Thyroid gland (tissue), 4 donors: ENCODE results near the gene SETDB1.

Experiments used
- POLR2A ChIP-seq, 2 donors: fragments of 450-650 bp; IDR thresholded peaks; one replicate each; pipeline ENCODE4 v1.6.1; 2017; ENCODE audit warnings: antibody characterized with exemption in 2 of 2, mild to moderate bottlenecking in 2 of 2, moderate library complexity in 1 of 2
- TF ChIP-seq, protein P1 (sequence below), 6 experiments: fragments of 200-600 bp in 3 of 6; fragments of 450-650 bp in 3 of 6; sonication (generic) in 3 of 6; IDR thresholded peaks; one replicate each; pipeline ENCODE4 v1.5.1; 2016 to 2019; ENCODE audit warnings: antibody characterized with exemption in 6 of 6, mild to moderate bottlenecking in 2 of 6, inconsistent platforms in 1 of 6, moderate library complexity in 1 of 6

DNA sequence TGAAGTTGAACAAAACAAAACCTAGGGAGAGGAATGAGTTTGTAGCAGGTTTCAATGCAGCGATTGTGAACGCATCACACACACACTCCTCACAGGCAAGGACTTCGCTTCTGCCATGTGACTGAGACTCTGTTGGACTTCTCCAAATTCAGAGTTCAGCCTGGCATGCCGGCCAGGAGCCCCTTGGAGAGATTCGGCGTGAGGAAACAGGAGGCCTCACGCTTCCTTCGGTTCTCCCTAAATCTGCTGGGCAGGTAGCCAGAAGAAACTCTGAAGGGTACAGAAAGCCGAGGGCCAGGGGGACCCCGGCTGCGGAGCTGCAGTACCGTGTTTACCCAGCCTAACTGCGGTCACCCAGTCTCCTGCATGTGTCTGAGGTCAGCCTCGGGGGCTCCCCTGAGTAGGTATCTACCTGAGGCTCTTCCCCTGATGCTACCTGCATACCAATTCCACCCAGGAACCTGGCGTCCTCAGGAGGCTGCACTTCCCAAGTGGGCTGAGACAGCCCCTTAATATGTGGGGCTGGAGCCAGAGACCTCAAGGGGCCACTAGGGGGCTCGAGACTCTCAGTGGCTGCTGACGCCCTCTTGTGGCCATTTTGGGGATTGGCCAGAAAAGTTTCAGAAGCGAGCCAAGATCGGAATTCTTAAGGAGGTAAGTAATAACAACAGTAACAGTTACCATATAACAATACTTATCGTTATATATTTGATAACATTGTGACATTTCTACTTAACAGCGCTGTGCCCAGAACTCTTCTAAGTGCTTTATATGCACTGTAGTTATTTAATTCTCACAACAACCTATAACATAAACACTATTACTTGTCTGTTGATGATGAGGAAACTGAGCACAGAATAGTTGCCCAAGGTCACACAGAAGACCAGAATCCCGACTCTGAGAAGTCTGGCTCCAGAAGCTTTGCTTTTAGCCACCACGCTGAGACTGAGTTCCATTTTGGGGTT is 53.2 kb downstream of the SETDB1 start:
- TF ChIP-seq, protein P1, sequence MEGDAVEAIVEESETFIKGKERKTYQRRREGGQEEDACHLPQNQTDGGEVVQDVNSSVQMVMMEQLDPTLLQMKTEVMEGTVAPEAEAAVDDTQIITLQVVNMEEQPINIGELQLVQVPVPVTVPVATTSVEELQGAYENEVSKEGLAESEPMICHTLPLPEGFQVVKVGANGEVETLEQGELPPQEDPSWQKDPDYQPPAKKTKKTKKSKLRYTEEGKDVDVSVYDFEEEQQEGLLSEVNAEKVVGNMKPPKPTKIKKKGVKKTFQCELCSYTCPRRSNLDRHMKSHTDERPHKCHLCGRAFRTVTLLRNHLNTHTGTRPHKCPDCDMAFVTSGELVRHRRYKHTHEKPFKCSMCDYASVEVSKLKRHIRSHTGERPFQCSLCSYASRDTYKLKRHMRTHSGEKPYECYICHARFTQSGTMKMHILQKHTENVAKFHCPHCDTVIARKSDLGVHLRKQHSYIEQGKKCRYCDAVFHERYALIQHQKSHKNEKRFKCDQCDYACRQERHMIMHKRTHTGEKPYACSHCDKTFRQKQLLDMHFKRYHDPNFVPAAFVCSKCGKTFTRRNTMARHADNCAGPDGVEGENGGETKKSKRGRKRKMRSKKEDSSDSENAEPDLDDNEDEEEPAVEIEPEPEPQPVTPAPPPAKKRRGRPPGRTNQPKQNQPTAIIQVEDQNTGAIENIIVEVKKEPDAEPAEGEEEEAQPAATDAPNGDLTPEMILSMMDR (IDR thresholded peaks at IDR 0.05) = peak; percentile 98 to 100 (median 99)
- TF ChIP-seq POLR2A (IDR thresholded peaks at IDR 0.05) = peak in 1 of 2 donors; percentile 13
